ENCODE data around the gene CSAD.

Gene CSAD

GRCh38 chr12:53128780-53129569 is 51.8 kb downstream of the CSAD start:
- Histone ChIP-seq H3K79me1 (ENCODE audit: low read length) (no peaks in the 10 kb centered on the region), H3K18ac (ENCODE audit: low read length) (no peak overlapping the region), H3K79me2 (ENCODE audit: control insufficient read depth, insufficient read depth, low read length, poor library complexity) (no peaks in the 10 kb centered on the region), H4K91ac (ENCODE audit: low read depth, low read length) (no peak overlapping the region), H2BK120ac (ENCODE audit: insufficient read depth, low read length, poor library complexity) (no peak overlapping the region), H3K36me3 (ENCODE audit: control insufficient read depth in 1 of 2, insufficient read depth in 2 of 2, low read length in 2 of 2) (no peaks in the 10 kb centered on the region), H3K27me3 (ENCODE audit: insufficient read depth, low read length) (no peaks in the 10 kb centered on the region), H2AK5ac (ENCODE audit: low read length) (no peak overlapping the region), H3K9ac (ENCODE audit: low read length) (no peak overlapping the region), H3K4me2 (ENCODE audit: low read length) (no peak overlapping the region), H3K14ac (ENCODE audit: low read length) (no peak overlapping the region), H2BK12ac (ENCODE audit: low read length) (no peak overlapping the region), H3K4ac (ENCODE audit: low read depth, low read length) (no peak overlapping the region), H3K4me3 (ENCODE audit: low read depth, low read length) (no peak overlapping the region), H3K23ac (ENCODE audit: low read length) (no peak overlapping the region), H4K8ac (ENCODE audit: low read depth, low read length) (no peak overlapping the region), H3K9me3 (ENCODE audit: insufficient read depth, low read depth, low read length) (no peaks in the 10 kb centered on the region), H2AFZ (ENCODE audit: insufficient read depth, low read length, poor library complexity) (no peak overlapping the region), H3K4me1 (ENCODE audit: control insufficient read depth in 1 of 2, insufficient read depth in 2 of 2, low read length in 2 of 2) (no peaks in the 10 kb centered on the region), H3K27ac (ENCODE audit: low read depth, low read length) (no peak overlapping the region), H4K12ac (ENCODE audit: low read depth, low read length) (no peak overlapping the region), H2BK5ac (ENCODE audit: low read depth, low read length, poor library complexity) (no peak overlapping the region)
- DNase-seq: no peak
- no CpG with 5 or more reads among the region's 10 CpGs for WGBS (ENCODE audit: extremely low coverage, insufficient coverage, insufficient read length)

DNA sequence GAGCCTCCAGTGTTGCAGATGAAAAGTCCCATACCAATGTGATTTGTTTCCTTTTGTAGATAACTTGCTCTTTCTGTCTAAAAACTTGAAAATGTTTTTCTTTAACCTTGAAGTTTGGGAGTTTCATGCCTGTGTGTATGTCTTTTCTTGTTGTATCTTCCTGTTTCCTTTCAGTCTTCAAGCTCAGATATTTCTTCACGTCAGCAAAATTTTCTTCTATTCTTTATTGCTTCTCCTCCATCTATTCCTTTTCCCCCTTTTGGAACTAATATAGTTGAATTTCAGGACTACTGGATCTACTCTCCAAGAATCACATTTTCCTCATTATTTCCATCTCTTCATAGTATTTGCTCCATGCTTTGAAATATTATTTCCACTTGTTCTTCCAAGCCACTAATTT is 53.6 kb downstream of the CSAD start:
- no peaks in the 10 kb centered on the region for H3K79me2 ChIP-seq (ENCODE audit: control insufficient read depth, insufficient read depth, low read length, poor library complexity)
- H3K4me3 ChIP-seq (ENCODE audit: low read depth, low read length): no peak overlapping the region
- H3K23ac ChIP-seq (ENCODE audit: low read length): no peak overlapping the region
- H2AFZ ChIP-seq (ENCODE audit: insufficient read depth, low read length, poor library complexity): no peak overlapping the region
- no peak overlapping the region for H3K18ac ChIP-seq (ENCODE audit: low read length)
- H3K14ac ChIP-seq (ENCODE audit: low read length): no peak overlapping the region
- no peak overlapping the region for H4K12ac ChIP-seq (ENCODE audit: low read depth, low read length)
- peaks cover 3% of the 10 kb centered on the region for H3K9me3 ChIP-seq (ENCODE audit: insufficient read depth, low read depth, low read length)
- no peak overlapping the region for H4K8ac ChIP-seq (ENCODE audit: low read depth, low read length)
- H2BK5ac ChIP-seq (ENCODE audit: low read depth, low read length, poor library complexity): no peak overlapping the region
- H4K91ac ChIP-seq (ENCODE audit: low read depth, low read length): no peak overlapping the region
- WGBS (ENCODE audit: extremely low coverage, insufficient coverage, insufficient read length): no CpG with 5 or more reads among the region's 1 CpG
- no peak overlapping the region for H2BK120ac ChIP-seq (ENCODE audit: insufficient read depth, low read length, poor library complexity)
- no peaks in the 10 kb centered on the region for H3K27me3 ChIP-seq (ENCODE audit: insufficient read depth, low read length)
- H3K27ac ChIP-seq (ENCODE audit: low read depth, low read length): no peak overlapping the region
- no peak for DNase-seq
- no peak overlapping the region for H3K4me2 ChIP-seq (ENCODE audit: low read length)
- no peak overlapping the region for H3K4ac ChIP-seq (ENCODE audit: low read depth, low read length)
- no peak overlapping the region for H3K9ac ChIP-seq (ENCODE audit: low read length)
- no peak overlapping the region for H2AK5ac ChIP-seq (ENCODE audit: low read length)
- H3K36me3 ChIP-seq (ENCODE audit: control insufficient read depth in 1 of 2, insufficient read depth in 2 of 2, low read length in 2 of 2): no peaks in the 10 kb centered on the region
- no peaks in the 10 kb centered on the region for H3K79me1 ChIP-seq (ENCODE audit: low read length)
- H3K4me1 ChIP-seq (ENCODE audit: control insufficient read depth in 1 of 2, insufficient read depth in 2 of 2, low read length in 2 of 2): no peaks in the 10 kb centered on the region
- H2BK12ac ChIP-seq (ENCODE audit: low read length): no peak overlapping the region

DNA sequence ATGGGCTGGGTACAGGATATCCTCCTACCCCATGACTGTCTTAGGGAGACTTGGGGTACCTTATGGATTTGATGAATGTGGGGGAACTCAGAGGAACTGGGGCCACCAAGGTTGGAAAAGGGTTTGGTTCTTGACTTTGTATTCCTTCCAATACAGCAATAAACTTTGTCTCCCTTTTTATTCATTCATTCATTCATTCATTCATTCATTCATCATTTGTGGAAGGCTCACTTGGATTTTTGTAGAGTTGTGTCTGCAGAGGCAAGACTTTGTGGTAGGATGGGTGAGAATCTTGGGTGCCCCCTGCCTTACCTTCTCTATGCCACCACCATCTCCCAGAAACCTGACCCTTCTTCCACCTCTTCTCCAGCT is 56.4 kb downstream of the CSAD start:
- no peak overlapping the region for H2BK12ac ChIP-seq (ENCODE audit: low read length)
- H3K79me1 ChIP-seq (ENCODE audit: low read length): no peaks in the 10 kb centered on the region
- H4K91ac ChIP-seq (ENCODE audit: low read depth, low read length): no peak overlapping the region
- H3K36me3 ChIP-seq (ENCODE audit: control insufficient read depth in 1 of 2, insufficient read depth in 2 of 2, low read length in 2 of 2): no peaks in the 10 kb centered on the region
- H2BK5ac ChIP-seq (ENCODE audit: low read depth, low read length, poor library complexity): no peak overlapping the region
- H3K23ac ChIP-seq (ENCODE audit: low read length): no peak overlapping the region
- no peak overlapping the region for H3K4me2 ChIP-seq (ENCODE audit: low read length)
- no peak overlapping the region for H2BK120ac ChIP-seq (ENCODE audit: insufficient read depth, low read length, poor library complexity)
- H3K27ac ChIP-seq (ENCODE audit: low read depth, low read length): no peak overlapping the region
- DNase-seq: no peak
- H3K27me3 ChIP-seq (ENCODE audit: insufficient read depth, low read length): no peaks in the 10 kb centered on the region
- H3K9me3 ChIP-seq (ENCODE audit: insufficient read depth, low read depth, low read length): peaks cover 3% of the 10 kb centered on the region
- H3K79me2 ChIP-seq (ENCODE audit: control insufficient read depth, insufficient read depth, low read length, poor library complexity): no peaks in the 10 kb centered on the region
- no peak overlapping the region for H4K8ac ChIP-seq (ENCODE audit: low read depth, low read length)
- no peak overlapping the region for H3K18ac ChIP-seq (ENCODE audit: low read length)
- H3K4ac ChIP-seq (ENCODE audit: low read depth, low read length): no peak overlapping the region
- H2AFZ ChIP-seq (ENCODE audit: insufficient read depth, low read length, poor library complexity): no peak overlapping the region
- H3K14ac ChIP-seq (ENCODE audit: low read length): no peak overlapping the region
- no peaks in the 10 kb centered on the region for H3K4me1 ChIP-seq (ENCODE audit: control insufficient read depth in 1 of 2, insufficient read depth in 2 of 2, low read length in 2 of 2)
- no peak overlapping the region for H3K9ac ChIP-seq (ENCODE audit: low read length)
- H4K12ac ChIP-seq (ENCODE audit: low read depth, low read length): no peak overlapping the region
- no peak overlapping the region for H3K4me3 ChIP-seq (ENCODE audit: low read depth, low read length)
- no peak overlapping the region for H2AK5ac ChIP-seq (ENCODE audit: low read length)

DNA sequence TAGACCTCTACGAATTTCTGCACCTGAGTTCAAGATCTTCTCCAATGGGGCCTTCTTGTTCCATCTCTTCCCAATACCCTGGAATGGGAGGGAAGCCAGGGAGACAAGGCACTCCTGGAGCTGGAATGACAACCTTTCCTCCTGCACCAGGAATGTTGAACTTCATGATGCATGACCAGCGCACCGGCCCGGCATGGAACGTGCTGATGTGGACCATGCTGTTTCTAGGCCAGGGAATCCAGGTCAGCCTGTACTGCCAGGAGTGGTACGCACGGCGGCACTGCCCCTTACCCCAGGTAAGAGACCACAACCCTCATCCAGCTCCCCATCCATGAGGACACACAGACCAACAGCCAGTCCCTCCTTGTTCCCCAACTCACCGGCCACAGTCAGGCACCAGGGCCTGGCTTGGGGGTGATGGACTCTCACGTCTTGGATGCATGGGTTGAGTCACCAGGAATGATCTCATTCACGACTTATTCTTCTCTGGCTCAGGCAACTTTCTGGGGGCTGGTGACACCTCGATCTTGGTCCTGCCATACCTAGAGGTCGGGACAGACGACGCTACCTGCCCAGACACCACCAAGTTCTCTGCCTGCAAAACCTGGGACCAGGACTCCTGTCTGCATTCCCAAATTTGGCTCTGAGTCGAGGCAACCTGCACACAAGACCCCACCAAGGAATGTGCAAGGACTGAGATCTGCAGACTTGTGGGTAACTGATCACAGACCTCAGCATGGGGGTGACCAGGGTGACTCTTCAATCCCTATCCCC is 57.0 kb downstream of the CSAD start:
- no peaks in the 10 kb centered on the region for H3K27me3 ChIP-seq (ENCODE audit: insufficient read depth, low read length)
- H2AK5ac ChIP-seq (ENCODE audit: low read length): no peak overlapping the region
- no CpG with 5 or more reads among the region's 16 CpGs for WGBS (ENCODE audit: extremely low coverage, insufficient coverage, insufficient read length)
- H3K9ac ChIP-seq (ENCODE audit: low read length): no peak overlapping the region
- no peak overlapping the region for H2BK5ac ChIP-seq (ENCODE audit: low read depth, low read length, poor library complexity)
- no peak overlapping the region for H3K18ac ChIP-seq (ENCODE audit: low read length)
- H3K23ac ChIP-seq (ENCODE audit: low read length): no peak overlapping the region
- H2BK120ac ChIP-seq (ENCODE audit: insufficient read depth, low read length, poor library complexity): no peak overlapping the region
- no peak overlapping the region for H4K91ac ChIP-seq (ENCODE audit: low read depth, low read length)
- no peaks in the 10 kb centered on the region for H3K36me3 ChIP-seq (ENCODE audit: control insufficient read depth in 1 of 2, insufficient read depth in 2 of 2, low read length in 2 of 2)
- DNase-seq: peak; percentile 47 to 62
- H3K4me1 ChIP-seq (ENCODE audit: control insufficient read depth in 1 of 2, insufficient read depth in 2 of 2, low read length in 2 of 2): no peaks in the 10 kb centered on the region
- H3K9me3 ChIP-seq (ENCODE audit: insufficient read depth, low read depth, low read length): peaks cover 3% of the 10 kb centered on the region
- no peak overlapping the region for H3K4ac ChIP-seq (ENCODE audit: low read depth, low read length)
- no peak overlapping the region for H3K4me2 ChIP-seq (ENCODE audit: low read length)
- H2BK12ac ChIP-seq (ENCODE audit: low read length): no peak overlapping the region
- no peaks in the 10 kb centered on the region for H3K79me2 ChIP-seq (ENCODE audit: control insufficient read depth, insufficient read depth, low read length, poor library complexity)
- no peak overlapping the region for H2AFZ ChIP-seq (ENCODE audit: insufficient read depth, low read length, poor library complexity)
- H3K4me3 ChIP-seq (ENCODE audit: low read depth, low read length): no peak overlapping the region
- no peak overlapping the region for H3K14ac ChIP-seq (ENCODE audit: low read length)
- no peak overlapping the region for H3K27ac ChIP-seq (ENCODE audit: low read depth, low read length)
- no peak overlapping the region for H4K8ac ChIP-seq (ENCODE audit: low read depth, low read length)
- H3K79me1 ChIP-seq (ENCODE audit: low read length): no peaks in the 10 kb centered on the region
- no peak overlapping the region for H4K12ac ChIP-seq (ENCODE audit: low read depth, low read length)
